K562 (cell line): ENCODE measurements around the gene SPTLC3.

Experiments
- ATF3 ChIP-seq, 2 experiments: fragments of 450-650 bp in 1 of 2; sonication (generic) in 1 of 2; formaldehyde crosslinking in 1 of 2; IDR thresholded peaks in 1 of 2; conservative IDR thresholded peaks in 1 of 2; 2 replicates each; pipeline versions ENCODE4 v1.6.1 to v1.8.1; 2016 to 2023; ENCODE audit warnings: mild to moderate bottlenecking in 2 of 2, moderate library complexity in 2 of 2, inconsistent platforms in 1 of 2, missing genetic modification reagents in 1 of 2
- C11orf30 ChIP-seq: fragments of 450-650 bp; IDR thresholded peaks from 2 replicates; pipeline ENCODE4 v1.6.1; 2016; ENCODE audit warnings: low read depth, mild to moderate bottlenecking
- CREB1 ChIP-seq, 2 experiments: sonication (generic) in 1 of 2; formaldehyde crosslinking in 1 of 2; IDR thresholded peaks; 2 replicates each; pipeline versions ENCODE4 v1.6.1 to v1.8.0; 2012 to 2022; ENCODE audit warnings: inconsistent platforms in 1 of 2, mild to moderate bottlenecking in 1 of 2, missing genetic modification reagents in 1 of 2, moderate library complexity in 1 of 2
- ELF4 ChIP-seq: fragments of 450-650 bp; formaldehyde crosslinking; IDR thresholded peaks from 2 replicates; pipeline ENCODE4 v1.4.0; 2022; ENCODE audit warnings: missing genetic modification characterization
- ETV1 ChIP-seq: fragments of 450-650 bp; conservative IDR thresholded peaks from 2 replicates; pipeline ENCODE4 v1.6.1; 2016; ENCODE audit warnings: missing genetic modification characterization, control low read depth, low read depth, missing compliant biosample characterization
- FIP1L1 ChIP-seq: fragments of 200-400 bp; formaldehyde crosslinking; IDR thresholded peaks from 2 replicates; pipeline ENCODE4 v1.6.1; 2018; ENCODE audit warnings: mild to moderate bottlenecking, low read depth, low read length; ENCODE audit not compliant: poor library complexity, severe bottlenecking
- MCM3 ChIP-seq: fragments of 450-650 bp; IDR thresholded peaks from 2 replicates; pipeline ENCODE4 v1.6.1; 2016
- NFRKB ChIP-seq: fragments of 450-650 bp; IDR thresholded peaks from 2 replicates; pipeline ENCODE4 v1.6.1; 2016; ENCODE audit warnings: low read depth
- YY1 ChIP-seq, 3 experiments: IDR thresholded peaks; 2 replicates each; pipeline ENCODE4 v1.6.1; 2011; ENCODE audit warnings: low read length in 2 of 3, mild to moderate bottlenecking in 2 of 3, moderate library complexity in 2 of 3, borderline replicate concordance in 1 of 3, control low read depth in 1 of 3, low read depth in 1 of 3; ENCODE audit not compliant: insufficient read depth in 3 of 3, insufficient replicate concordance in 2 of 3, control insufficient read depth in 1 of 3, insufficient read length in 1 of 3; ENCODE audit errors: extremely low read depth in 1 of 3
- ZNF77 ChIP-seq: fragments of 250-450 bp; sonication (Bioruptor Pico); IDR thresholded peaks from 2 replicates; pipeline ENCODE4 v1.5.0; 2020
- TF ChIP-seq, protein P1 (sequence below), 3 experiments: IDR thresholded peaks in 2 of 3; conservative IDR thresholded peaks in 1 of 3; 2 replicates each; pipeline ENCODE4 v1.5.1; 2011 to 2012; ENCODE audit warnings: low read length in 3 of 3, mild to moderate bottlenecking in 3 of 3, control low read depth in 2 of 3, improper control_type of control experiment in 1 of 3, inconsistent platforms in 1 of 3, low read depth in 1 of 3, mixed read lengths in 1 of 3, moderate library complexity in 1 of 3; ENCODE audit not compliant: insufficient read depth in 2 of 3
- TF ChIP-seq, protein P2 (sequence below): sonication (generic); formaldehyde crosslinking; IDR thresholded peaks from 2 replicates; pipeline ENCODE4 v1.8.1; 2022; ENCODE audit warnings: missing genetic modification reagents

DNA sequence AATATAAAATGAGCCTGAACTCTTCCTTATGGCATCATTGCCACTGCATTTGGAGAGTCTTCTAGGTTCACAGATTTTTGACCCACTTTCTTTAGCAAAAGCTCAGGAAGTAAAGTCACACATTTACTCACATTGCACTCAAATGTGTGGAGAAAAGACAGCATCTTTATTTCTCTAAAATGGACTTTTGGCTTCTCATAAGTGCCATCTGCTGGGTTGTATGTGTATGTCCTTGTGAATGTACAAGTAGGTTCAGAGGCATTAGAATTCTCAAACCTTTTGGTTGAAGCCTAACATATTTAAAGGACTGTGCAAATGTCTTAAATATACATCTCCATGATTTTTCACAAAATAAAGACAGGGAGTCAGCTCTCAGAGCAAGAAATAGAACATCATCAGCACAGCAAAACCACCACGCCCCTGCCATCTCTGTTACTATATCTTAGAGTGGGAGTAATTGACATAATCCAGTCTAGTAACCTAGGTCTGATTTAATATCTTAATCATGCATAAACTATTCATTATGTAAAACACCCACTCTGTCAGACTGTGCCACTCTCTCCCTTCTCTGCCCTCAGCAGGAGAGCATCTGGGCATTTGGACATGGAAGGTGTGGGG, 42.2 kb upstream of the SPTLC3 start:
- TF ChIP-seq NFRKB (no peak), ATF3 (IDR thresholded peaks at IDR 0.05) (no peak), ATF3 (CRISPR knock-in tag; conservative IDR thresholded peaks at IDR 0.05) (no peak), C11orf30 (no peak), ZNF77 (CRISPR knock-in tag) (no peak), FIP1L1 (no peak), YY1 (IDR thresholded peaks at IDR 0.05; ENCODE audit: borderline replicate concordance in 1 of 3, control insufficient read depth in 1 of 3, extremely low read depth in 1 of 3, insufficient read depth in 3 of 3, insufficient read length in 1 of 3, insufficient replicate concordance in 2 of 3, low read depth in 1 of 3, low read length in 2 of 3) (no peak), MCM3 (no peak), ELF4 (CRISPR knock-in tag) (no peak), ETV1 (tag) (no peak), CREB1 (IDR thresholded peaks at IDR 0.05) (no peak), CREB1 (CRISPR knock-in tag; IDR thresholded peaks at IDR 0.05) (no peak)
- TF ChIP-seq, protein P1, sequence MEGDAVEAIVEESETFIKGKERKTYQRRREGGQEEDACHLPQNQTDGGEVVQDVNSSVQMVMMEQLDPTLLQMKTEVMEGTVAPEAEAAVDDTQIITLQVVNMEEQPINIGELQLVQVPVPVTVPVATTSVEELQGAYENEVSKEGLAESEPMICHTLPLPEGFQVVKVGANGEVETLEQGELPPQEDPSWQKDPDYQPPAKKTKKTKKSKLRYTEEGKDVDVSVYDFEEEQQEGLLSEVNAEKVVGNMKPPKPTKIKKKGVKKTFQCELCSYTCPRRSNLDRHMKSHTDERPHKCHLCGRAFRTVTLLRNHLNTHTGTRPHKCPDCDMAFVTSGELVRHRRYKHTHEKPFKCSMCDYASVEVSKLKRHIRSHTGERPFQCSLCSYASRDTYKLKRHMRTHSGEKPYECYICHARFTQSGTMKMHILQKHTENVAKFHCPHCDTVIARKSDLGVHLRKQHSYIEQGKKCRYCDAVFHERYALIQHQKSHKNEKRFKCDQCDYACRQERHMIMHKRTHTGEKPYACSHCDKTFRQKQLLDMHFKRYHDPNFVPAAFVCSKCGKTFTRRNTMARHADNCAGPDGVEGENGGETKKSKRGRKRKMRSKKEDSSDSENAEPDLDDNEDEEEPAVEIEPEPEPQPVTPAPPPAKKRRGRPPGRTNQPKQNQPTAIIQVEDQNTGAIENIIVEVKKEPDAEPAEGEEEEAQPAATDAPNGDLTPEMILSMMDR (IDR thresholded peaks at IDR 0.05 in 2 of 3, conservative IDR thresholded peaks at IDR 0.05 in 1 of 3; ENCODE audit: insufficient read depth in 2 of 3, low read depth in 1 of 3, low read length in 3 of 3), result no peak
- TF ChIP-seq, protein P2, sequence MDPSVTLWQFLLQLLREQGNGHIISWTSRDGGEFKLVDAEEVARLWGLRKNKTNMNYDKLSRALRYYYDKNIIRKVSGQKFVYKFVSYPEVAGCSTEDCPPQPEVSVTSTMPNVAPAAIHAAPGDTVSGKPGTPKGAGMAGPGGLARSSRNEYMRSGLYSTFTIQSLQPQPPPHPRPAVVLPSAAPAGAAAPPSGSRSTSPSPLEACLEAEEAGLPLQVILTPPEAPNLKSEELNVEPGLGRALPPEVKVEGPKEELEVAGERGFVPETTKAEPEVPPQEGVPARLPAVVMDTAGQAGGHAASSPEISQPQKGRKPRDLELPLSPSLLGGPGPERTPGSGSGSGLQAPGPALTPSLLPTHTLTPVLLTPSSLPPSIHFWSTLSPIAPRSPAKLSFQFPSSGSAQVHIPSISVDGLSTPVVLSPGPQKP (CRISPR knock-in tag), result no peak
